CD4-positive, alpha-beta T cell treated with Interleukin-12 subunit alpha and Interleukin-12 subunit beta, for 1 hour (primary cell): ENCODE measurements around the gene INTS6L.
"Not testable (repeated sequence)": the region's sequence is repeated elsewhere in the genome, so short reads cannot be mapped to it uniquely, and the experiment has no call there.

Experiments
- DNase-seq: peaks from one replicate; pipeline ENCODE4 v3.0.0-alpha.2; 2020

Gene INTS6L

GRCh38 chrX:135624408-135625204 is 104.1 kb downstream of the INTS6L start:
- DNase-seq: not testable (repeated sequence)

- DNase-seq: no peak
These were observed 105.5 kb downstream of the INTS6L start for GRCh38 chrX:135625995-135626394.

GRCh38 chrX:135629342-135629741 is 108.9 kb downstream of the INTS6L start:
- no peak for DNase-seq
